Astrocyte of the spinal cord (primary cell): ENCODE data around the gene PTPA.
A peak's percentile ranks its signal among the peaks of the same experiment; 100 is the strongest.
"Not testable (repeated sequence)": the region's sequence is repeated elsewhere in the genome, so short reads cannot be mapped to it uniquely, and the experiment has no call there.

Experiments used
- DNase-seq: peaks from one replicate; pipeline ENCODE4 v3.0.0; 2011; ENCODE audit warnings: low read depth, low spot score
- H3K4me3 ChIP-seq: 2 replicates; pipeline ENCODE4 v1.5.1; 2011; ENCODE audit warnings: low read depth, mild to moderate bottlenecking, low read length, moderate library complexity
- in situ Hi-C: cut with HindIII; loops from 2 replicates; pipeline ENCODE4 v1.10.0; 2017; ENCODE audit warnings: low sequenced_read_pairs
- TF ChIP-seq, protein P1 (sequence below): IDR thresholded peaks from 2 replicates; pipeline ENCODE4 v1.5.1; 2012; ENCODE audit warnings: low read depth, mild to moderate bottlenecking, low read length, inconsistent platforms

The PTPA gene

DNA sequence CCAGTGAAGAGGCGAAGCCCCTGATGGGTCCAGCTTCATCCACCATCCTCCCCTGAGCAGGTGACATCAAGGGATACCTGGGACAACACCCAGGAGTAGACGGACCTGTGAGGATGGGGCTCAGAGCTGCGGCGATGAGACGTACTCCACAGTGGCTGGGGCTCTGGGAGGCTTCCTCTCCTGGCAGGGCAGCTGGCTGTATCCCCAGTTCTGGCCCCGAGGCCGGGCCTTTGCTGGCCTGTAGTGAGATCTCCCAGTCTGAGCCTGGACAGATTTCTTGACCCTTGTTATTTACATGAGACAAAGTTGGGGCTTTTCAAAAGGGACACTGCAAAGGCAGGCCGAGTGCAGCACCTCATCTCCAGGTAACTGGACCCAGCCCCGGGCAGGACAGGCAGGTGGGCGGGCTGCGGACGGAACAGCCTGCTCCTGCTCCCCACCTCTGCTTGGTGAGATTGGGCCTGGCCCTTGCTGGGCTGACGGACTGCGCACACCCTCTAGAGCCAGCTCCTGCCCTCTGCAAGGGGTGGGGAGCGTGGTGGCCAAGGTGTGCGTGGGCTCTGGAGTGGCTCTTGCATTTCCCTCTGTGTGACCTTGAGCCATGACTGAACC, 43.8 kb downstream of the PTPA start:
- DNase-seq, result no peak
- in situ Hi-C loops, result no loop called here
- TF ChIP-seq, protein P1, sequence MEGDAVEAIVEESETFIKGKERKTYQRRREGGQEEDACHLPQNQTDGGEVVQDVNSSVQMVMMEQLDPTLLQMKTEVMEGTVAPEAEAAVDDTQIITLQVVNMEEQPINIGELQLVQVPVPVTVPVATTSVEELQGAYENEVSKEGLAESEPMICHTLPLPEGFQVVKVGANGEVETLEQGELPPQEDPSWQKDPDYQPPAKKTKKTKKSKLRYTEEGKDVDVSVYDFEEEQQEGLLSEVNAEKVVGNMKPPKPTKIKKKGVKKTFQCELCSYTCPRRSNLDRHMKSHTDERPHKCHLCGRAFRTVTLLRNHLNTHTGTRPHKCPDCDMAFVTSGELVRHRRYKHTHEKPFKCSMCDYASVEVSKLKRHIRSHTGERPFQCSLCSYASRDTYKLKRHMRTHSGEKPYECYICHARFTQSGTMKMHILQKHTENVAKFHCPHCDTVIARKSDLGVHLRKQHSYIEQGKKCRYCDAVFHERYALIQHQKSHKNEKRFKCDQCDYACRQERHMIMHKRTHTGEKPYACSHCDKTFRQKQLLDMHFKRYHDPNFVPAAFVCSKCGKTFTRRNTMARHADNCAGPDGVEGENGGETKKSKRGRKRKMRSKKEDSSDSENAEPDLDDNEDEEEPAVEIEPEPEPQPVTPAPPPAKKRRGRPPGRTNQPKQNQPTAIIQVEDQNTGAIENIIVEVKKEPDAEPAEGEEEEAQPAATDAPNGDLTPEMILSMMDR, result no peak
- no peak overlapping the region for H3K4me3 ChIP-seq

DNA sequence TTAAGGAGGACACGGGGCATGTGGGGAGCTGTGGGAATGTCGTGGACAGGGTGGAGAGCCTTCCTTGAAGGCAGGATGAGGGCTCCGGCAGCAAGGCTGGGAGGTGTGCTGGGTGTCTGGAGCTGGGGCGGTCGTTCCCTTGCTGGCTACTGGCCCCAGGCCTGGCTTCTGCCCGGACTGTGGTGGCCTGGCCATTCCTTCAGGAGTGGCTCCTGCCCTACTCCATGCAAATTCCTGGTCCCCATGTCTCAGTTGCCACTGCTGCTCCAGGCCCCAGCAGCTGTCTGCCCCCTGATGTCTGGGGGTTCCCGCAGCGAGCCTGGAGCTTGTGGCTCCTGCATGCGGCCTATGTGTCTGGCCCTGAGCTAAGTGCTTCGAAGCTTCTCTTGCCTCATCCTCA, 44.9 kb downstream of the PTPA start:
- in situ Hi-C loops, result no loop called here
- no peak for DNase-seq

DNA sequence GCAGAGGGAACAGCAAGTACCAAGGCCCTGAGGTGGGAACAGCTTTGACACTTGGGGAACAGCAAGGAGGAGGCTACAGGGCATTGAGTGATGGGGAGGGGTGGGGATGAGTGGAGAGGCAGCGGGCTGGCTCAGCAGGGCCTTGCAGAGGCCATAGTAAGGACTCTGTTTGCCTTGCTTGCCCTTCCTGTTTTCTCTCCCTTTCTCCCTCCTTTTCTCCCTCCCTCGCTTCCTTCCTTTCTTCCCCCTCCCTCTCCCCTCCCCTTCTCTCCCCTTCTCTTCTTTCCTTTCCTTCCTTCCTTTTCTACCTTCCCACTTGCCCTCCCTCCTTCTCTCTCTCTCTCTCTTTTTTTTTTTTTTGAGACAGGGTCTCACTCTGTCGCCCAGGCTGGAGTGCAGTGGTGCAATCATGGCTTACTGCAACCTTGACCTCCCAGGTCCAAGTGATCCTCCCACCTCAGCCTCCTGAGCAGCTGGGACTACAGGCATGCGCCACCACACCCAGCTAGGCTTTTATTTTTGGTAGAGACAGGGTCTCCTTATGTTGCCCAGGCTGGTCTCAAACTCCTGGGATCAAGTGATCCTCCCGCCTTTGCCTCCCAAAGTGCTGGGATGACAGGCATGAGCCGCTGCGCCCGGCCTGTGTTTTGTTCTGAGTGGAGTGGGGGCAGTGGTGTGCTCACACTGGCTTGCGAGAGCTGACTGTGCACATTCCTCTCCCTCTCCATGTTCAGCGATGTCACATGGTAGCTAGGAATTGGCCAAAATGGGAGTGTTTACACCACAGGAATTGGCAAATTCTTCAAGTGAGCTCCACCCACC, 49.7 kb downstream of the PTPA start:
- in situ Hi-C loops, result no loop called here
- TF ChIP-seq, protein P1, result no peak
- no peak overlapping the region for H3K4me3 ChIP-seq
- DNase-seq, result peak; percentile 40

More for the DNA sequence above, 44.9 kb downstream of the PTPA start:
- TF ChIP-seq, protein P1, result no peak
- no peak overlapping the region for H3K4me3 ChIP-seq

DNA sequence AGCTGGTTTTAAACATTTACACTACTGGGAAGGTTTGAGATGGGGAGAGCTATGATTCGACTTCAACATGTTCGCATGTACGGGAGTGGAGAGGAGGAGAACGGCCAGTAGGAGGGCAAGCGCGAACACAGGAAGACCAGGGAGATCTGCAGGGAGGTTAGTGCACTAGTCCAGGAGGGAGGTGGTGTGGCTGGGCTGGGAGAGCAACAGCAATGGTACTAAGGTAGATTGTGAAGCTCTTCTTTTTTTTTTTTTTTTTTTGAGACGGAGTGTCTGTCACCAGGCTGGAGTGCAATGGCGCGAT, 50.3 kb downstream of the PTPA start:
- DNase-seq, result no peak
- H3K4me3 ChIP-seq, result no peak overlapping the region
- in situ Hi-C loops, result no loop called here
- TF ChIP-seq, protein P1, result no peak

DNA sequence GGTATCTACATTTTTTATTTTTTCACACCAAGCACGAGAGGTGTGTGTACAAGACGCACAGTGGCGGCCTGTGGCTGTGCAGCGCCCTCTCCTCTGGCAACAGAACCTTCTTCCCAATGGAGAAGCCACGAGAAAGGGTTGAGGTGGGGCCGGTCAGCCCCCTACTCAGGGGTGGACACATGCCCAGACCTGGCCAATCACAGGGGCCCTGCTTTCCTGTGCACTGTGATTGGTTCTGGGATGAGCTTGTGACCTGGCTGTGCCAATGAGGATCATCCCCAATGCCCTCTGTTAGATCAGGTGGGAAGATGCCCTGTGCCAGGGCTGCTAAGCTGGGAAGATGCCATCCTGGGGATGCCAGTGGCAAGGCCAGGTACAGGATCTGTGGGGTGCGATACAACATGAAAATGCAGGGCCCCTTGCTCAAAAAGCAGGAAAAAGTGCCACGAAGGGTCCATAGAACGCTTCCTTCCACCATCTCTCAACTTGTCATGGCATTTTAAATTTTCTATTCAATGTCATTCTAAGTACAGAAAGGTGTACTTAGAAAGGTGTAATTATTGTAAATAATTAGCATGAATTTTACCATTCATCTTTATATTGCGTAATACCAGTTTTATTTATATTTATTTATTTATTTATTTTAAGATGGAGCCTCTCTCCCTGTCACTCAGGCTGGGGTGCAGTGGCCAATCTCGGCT, 51.4 kb downstream of the PTPA start:
- TF ChIP-seq, protein P1, result no peak
- in situ Hi-C loops, result no loop called here
- DNase-seq, result no peak
- H3K4me3 ChIP-seq, result no peak overlapping the region

DNA sequence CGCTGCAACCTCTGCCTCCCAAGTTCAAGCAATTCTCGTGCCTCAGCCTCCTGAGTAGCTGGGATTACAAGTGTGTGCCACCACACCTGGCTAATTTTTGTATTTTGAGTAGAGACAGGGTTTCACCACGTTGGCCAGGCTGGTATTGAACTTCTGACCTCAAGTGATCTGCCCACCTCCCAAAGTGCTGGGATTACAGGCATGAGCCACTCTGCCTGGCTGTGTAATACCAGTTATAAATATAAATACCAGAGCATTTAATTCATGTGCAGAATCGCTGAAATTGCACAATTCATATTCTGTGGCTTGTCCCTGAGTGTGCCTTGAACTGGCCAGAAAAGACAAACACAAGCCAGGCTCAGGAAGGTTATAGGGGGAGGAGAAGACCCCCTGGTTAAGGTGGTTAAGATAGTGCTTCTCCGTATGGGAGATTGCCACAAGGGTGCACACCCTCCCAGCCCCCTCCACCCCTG, 52.0 kb downstream of the PTPA start:
- H3K4me3 ChIP-seq, in situ Hi-C loops, DNase-seq: not testable (repeated sequence)

DNA sequence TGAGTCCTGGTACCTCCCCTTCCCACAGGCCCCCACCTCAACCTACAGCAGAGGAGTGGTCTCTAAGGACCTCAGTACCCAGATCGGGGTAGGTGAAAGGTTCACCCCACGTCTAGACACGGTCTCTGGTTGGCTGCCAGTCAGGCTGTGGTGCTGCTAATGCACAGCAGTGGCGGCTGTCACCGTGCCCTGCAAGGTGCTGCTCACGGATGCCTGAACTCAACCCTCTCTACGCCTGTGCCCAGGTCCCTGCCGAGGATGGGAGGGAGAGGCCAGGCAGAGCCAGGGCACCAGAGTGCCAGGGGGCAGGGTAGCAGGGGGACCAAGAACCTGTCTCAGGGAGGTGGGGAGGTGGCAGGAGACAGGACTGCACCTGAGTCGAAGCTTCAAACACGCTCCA, 52.5 kb downstream of the PTPA start:
- in situ Hi-C loops, result no loop called here
- TF ChIP-seq, protein P1, result no peak
- H3K4me3 ChIP-seq, result no peak overlapping the region
- DNase-seq, result no peak
